Measurements from ENCODE around the gene FCN1.

Gene FCN1

DNA sequence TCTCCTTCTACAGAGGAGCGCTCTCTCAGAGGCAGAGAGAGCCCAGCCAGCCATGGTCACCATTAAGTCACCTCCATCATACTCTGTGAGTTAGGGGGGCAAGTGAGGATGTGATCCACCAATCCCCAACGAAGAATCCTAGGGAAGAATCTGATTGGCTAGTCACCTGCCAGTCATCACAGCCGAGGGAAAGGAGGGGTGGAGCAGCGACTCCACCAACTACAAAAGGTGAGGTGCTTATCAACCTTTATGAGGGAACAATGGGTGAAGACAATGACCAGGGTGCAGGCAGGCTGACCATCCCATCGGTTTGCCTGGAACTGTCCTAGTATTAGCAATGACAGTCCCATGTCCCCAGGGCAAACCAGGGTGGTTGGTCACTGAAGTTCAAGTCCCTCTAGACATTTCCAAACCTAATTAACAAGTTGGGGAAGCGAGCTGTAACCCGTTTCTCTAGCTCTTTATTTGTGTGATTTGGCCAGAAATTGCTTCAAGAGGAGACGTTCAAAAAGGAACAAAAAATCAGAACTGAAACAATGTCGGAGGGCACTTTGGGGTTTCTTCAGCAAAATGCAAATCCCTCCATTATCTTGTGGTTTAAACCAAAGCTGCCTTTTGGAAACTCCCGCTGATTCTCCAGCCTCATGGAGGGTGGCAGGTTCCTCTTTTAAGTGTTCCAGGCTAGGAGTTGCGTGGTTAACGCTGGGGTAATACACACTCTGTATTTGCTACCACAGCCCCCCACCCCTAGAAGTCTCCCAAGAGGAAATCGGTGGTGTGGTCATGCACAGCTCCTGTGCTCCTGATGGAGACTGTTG is 18.8 kb upstream of the FCN1 start:
- DNase-seq, result no peak

DNA sequence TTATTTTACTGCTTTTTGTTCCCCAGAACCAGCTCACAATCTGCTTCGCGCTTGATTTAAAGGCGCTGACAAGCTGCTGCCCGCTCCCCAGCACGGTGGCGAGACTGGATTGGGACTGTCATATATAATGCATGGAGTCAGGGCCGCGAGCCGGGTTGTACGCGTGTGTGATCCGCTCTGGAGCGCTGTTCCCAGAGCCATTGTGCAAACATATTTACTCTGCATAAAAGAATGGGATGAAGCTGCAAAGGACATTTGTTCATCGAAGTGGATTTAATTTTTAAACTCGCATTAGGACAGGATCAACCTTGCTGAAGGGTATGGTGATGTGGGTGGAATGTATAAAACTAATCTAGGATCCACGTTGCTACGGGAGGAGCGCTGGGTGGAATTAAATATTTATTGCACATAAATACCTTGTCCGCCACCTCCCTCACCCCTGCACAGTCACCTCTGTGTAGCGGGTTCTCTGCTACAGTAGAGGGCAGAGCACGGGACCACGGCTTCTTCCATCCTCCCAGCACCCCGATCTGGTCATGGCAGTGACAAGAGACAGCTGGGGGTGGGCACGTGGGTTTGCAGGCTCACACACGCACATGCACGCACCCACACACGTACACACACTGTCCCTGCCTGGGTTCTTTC is 18.1 kb upstream of the FCN1 start:
- DNase-seq, result no peak

DNA sequence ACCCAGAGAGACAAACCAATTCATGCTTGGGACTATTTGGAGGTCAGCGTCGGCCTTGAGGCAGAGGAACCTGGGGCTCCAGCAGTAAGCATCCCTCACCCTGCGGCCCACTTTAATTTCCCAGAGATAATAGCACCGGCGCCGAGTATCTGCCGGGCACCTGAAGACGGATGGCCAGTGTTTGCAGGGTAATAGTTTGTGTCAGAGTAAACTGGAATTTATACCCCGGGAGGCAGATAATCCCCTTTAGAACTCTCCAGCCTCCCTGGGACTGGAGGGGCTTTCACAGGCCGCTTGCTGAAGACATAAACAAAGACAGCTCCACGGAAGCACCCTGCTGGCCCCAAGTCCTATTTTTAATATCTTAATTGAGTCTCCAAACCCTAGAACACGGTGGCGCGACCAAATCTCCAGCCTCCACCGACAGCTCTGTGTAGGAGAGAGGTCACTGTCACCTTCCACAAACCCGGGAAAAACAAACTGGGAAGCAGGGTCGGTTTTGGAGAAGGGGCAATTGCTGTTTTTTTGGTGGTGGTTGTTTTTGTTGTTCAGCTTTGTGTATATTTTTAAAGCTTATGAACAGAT is 17.4 kb upstream of the FCN1 start:
- DNase-seq, result no peak

DNA sequence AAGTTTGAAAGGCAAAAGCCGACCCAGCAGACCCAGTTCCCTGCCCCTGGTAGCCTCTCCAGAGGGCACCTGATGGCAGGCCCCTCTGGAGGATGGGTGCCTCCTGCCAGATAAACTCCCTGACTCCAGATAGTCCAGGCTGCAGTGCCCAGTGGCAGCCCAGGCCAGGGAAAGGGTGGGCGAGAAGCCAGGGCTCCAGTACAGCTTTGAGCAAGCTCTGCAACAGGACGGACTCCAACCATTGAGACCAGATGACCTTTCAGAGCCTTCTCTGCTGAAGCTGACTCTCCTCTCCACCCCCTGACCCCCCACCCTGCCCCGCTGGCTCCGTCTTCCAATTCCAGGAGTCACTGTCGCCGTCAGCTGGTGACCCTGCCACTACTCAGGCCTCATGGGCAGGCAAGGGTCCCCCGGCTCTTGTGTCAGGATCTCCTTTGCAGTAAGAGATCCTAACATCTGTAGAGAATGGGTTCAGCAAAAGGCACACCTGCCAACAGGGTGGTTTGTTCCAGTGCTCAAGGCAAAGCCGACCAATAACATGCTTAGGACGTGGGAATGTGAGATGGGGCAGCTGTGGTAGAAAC is 15.5 kb upstream of the FCN1 start:
- DNase-seq, result no peak

DNA sequence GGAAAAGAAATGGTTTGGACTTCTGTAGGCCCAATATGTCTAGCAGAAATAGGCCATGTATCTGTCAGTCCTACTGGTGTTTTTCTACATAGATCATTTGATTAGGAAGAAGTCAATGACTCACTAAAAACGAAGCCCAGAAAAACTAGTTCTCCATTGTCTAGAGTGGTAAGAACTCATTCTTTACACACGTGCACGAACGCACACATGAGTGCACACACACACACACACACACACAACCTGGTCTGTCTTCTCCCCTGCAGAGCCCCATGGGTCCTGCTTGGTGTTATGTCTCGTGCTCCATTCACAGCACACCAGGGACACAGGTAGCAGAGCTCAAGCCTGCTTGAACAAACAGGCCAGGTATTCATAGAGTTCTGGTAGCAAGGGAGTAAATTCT is 14.9 kb upstream of the FCN1 start:
- DNase-seq, result no peak

DNA sequence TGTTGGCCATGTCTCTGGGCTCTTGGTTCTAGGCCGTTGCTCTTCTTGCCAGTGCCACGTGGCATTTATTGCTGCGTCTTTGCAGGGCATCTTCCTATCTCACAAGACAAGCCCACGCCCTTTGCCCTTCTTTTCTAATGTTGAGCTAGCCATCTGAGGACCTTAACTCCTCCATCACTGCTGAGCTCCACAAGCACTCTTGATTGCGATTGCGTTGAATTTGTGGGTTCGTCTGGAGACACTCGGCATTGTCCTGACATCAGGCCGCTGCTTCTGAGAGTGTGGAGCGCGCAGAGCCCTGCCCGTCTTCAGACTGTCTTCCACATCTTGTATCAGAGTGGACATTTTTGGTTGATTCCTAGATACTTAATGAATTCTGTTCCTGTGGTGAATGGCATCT is 14.5 kb upstream of the FCN1 start:
- DNase-seq, result no peak

DNA sequence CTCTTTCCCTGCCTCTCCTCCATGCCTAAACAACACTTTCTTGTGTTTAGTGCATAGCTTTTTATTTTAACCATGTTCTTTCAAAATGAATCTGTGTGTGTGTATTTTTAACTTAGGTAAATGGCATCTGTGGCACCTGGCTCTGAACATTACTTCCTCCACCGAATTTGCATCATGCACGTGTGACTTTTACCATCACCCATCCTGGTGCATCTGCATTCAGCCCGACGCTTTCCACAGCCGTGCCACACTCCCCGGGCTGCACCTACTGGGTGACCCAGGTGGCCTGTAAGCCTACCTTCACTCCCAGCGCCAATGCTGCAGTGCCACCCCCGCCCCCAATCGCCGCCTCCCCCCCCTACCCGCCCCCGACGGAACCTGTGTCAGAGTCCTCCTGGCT is 12.7 kb upstream of the FCN1 start:
- no peak for DNase-seq

DNA sequence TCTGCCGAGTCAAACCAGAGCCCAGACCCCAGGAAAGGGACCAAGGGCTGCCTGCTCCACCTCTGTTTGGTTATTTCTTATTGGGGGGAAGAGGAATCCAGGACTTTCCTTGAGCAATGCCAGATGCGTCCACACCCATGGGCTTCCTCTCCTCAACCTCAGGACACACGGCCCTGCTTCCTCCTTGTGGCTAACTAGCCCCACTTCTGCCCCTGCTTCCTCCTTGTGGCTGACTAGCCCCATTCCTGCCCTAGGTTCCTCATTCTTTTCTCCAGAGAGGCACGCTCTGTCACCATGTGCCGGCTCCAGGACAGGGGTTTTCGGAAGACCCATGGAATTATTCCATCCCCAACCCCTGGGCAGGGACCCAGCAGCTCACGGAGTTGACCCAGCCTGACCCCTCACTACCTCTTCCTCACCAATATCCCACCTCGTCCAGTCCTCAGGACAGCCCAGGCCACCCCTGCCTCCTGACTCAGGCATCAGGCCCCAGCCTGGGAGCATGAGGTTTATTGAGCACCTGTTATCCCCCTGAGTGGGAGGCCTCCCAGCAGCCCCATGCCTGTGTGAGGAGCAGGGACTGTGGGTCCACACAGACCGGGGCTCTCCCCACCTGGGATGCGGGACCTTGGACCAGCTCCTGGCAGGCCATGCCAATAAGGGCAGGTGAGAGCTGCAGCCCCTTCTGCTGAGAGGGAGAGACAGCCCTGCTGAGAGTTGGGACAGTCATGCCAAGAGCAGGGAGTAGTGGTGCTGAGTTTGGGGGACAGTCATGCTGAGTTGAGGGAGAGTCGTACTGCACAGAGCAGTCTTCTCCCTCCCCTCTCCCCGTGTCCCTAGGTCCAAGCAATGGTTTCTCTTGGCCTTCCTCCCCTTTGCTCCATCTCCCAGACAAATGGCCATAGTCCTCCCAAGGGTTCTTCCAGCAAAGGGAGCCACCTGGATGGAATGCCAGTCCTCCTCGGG is 11.8 kb upstream of the FCN1 start:
- no peak for DNase-seq

DNA sequence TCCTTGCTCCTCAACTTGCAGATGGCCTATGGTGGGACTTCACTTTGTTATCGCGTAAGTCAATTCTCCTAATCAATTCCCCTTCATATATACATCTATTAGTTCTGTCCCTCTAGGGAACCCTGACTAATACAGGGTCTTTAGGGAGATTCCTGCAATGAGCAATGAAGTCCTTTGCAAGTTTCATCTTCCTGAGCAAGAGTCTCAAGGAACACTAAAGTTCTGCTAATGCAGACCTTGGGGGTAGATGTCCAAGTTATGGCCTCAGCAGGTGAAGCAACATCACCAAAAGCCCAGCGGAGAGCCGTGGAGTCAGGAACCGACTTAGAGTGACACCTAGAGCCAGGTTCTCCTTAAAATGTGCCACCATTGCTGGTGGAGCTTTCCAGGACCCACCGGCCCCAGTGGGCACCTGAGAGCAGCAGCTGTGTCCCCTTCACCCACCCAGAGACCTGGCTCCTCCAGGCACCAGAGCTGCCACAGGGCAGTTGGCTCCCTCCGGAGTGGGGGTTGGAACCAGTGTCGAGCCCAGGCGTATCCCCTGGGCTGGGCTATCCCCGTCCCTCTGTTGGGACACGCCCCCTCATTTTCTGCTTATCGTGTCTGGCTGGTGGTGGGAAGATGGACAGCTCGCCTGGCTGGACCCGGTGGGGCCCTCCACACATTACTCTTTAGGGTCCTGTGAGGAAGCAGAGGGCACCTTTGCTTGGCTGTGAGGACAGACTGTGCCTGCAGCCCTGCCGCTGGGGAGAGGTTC is 10.9 kb upstream of the FCN1 start:
- DNase-seq, result no peak

DNA sequence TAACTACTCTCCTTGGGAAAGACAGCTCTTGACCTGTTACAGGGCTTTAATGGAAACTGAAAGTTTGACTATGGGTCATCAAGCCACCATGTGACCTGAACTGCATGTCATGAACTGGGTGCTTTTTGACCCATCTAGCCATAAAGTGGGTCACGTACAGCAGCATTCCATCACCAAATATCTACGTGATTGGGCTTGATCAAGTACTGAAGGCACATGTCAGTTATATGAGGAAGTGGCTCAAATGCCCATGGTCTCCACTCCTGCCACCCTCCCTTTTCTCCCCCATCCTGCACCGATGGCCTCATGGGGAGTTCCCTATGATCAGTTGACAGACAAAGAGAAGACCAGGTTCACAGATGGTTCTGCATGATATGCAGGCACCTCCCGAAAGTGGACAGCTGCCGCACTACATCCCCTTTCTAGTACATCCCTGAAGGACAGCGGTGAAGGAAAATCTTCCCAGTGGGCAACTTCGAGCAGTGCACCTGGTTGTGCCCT is 7.3 kb upstream of the FCN1 start:
- DNase-seq, result no peak

DNA sequence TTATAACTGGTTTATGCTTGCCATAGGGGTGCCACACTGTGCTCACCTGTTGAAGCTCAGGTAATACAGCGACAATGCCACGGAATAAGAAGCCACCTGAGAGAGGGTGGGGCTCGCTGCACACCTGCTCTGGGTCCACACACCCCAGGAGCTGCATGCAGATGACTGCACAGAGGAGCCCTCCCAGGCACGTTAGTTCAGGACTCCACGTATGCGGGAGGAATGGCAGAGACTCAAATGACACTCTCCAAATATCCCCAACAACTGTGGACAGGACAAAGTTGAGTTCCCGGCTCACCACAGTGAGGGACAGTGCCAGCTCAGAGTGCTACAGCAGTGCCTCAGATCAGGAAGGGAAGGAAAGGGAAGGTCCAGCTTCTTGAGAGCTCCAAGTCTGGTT is 5.8 kb upstream of the FCN1 start:
- no peak for DNase-seq

DNA sequence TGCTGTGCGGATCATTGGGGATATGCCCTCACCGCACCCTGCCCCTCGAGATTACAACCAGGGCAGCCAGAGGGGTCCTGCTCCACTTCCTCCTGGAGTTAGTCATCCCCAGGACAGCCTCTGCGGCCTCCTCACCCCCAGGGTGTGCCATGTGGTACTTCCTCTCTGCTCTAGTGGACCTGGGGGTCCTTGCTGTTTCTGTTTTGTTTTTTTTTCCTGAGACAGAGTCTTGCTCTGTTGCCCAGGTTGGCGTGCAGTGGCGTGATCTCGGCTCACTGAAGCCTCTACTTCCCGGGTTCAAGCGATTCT is 5.2 kb upstream of the FCN1 start:
- no peak for DNase-seq

DNA sequence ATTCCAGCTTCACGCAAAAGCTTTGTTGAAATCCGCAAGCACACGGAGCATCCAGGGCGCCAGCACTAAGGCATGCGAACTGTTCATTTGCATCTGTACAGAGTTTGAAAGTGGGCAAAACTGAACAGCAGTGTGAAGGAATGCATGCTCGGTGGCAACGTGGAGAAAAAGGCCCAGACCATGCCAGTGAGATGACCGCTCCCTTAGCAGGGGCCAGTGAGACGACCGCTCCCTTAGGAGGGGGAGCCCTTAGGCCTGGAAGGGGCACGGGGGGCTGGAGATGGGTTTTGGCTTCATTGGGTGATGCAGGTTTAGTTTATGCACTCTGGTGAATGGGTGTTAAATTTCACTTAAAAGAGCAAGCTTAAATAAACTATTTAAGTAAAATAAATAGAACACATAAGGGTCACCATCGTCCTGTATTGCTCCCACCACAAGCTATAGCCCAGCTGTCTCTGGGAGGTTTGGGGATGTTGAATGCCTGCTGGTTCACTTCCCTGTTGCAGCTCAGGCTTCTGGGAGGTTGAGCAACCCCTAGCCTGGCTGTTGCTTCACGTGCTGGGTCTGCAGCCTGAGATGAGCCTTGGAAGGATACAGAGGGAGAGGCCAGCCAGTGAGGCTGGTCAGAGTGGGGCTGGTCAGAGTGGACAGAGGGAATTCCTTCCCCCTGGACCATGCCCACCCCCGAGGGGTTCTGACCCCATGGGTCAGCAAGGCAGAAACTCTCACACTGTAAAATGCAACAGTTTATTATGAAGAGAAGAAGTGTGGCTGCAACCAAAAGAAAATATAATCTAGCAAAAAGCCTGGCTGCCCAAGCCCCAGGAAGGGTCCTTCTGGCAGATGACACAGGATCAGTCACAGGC is 4.6 kb upstream of the FCN1 start:
- no peak for DNase-seq

DNA sequence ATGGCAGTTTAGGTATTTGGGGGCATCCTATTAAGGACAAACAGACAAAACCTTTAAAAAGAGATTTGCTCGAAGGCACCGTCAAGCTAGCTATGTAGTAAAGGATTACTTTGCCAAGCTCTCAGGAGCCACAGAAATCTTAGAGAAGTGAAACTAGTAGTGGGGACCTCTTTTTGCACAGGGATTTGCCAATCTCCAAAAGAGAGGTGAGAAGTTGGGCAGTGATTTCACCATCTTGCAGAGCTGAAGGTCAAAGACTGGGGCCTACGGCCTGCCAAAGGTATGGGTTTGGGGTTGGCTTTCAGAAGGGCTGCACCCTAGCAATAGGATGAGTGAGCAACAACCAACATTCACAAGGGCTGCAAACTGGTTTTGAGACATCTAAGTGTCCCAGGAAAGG is 1.6 kb upstream of the FCN1 start:
- DNase-seq, result no peak

DNA sequence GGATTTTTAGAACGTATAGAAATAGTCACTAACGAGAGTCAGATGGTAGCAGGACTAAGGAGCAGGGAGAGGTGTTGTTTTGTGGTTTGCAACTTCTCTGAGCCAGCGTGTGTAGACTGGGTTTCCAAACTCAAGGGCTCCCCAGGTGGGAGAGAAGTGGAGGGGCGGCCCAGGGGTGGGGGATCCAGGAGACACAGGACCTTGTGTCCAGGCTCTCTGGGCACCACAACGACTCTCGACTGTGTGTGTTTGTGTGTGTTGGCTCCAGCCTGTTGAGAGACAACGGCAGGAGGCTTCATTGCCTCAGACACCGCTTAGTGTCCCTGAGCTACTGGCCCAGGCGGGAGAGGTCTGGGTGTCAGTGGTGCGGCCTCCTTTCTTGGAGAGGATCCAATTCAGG is 934 bp upstream of the FCN1 start:
- DNase-seq, result no peak

DNA sequence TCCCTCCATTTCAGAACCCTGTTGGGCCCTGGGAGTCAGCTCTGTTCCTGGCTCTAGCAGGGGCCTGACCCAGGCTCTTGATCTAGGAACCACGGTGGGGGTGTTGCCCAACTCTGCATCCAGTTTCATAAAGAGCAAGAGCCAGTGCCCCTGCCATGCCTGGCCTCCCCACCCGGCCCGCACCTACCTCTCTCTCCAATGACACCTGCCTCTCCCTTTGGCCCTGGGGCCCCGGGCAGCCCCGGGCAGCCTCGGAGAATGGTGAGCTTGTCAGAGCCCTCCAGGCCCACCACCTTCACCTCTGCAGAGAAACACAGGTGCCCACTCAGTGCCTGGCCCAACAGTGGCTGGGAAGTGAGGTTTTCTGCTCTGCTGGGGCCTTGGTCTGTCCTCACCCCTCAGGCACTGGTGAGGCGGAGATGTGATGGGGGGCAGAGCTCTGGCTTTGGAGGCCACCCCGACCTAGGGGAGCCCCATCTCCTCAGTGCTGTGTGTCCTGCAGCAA is 1.5 kb downstream of the FCN1 start:
- no peak for DNase-seq

DNA sequence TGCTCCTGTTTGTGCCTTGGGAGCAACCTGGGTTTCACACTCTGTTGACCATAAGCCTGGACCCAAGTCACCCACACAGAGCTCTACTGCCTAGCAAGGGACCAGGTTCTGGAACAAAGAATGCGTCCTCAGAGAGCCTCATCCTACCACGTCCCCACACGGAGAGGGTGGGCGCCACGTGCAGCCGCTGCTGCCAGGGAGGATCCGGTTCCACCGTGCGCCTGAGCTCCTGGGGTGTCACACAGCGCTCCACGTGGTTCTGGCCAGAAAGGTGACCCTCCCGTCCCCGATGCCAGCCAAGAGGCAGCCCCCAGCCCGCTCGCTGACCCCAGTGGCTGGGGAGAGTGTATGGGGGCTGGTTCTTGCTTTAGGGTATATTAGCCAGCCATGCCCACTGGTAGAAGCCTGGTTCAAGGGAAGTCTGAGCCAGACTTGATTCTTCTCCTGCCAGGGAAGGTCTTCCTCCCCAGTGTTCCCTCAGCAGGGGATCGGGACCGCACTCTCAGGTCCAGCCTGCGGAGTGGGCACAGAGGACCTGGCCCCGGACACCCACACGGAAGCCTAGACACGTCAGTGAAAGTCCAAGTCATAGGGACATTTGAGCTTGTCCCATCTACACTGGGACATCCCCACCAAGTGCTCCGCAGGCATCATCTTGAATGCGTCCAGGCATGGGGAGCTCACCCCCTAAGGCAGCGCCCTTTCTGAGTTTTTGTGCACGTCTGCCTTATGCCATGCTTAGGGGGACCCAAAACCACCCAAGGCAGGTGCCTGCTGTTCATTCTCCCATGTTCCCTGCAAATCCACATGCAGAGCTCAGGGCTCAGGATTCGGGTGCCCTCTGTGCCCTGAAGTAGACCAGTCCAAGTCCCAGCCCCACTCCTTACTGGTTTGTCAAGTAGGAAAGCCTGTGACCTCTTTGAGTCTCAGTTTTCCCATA is 2.4 kb downstream of the FCN1 start:
- DNase-seq, result no peak

DNA sequence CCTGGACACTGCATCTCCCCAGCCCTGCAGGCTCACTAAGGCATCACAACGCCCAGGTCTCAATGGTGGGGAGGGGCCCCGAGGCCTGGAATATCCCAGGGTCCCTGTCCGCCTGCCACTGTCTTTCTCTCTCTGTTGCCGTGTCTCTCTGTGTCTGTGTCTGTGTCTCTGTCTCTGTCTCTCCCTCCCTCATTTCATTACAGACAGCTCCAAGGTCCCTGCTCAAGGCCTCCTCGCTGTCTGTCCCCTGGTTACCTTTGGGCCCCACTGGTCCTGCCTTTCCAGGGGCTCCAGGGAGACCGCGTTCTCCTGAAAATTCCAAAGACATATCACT is 3.2 kb downstream of the FCN1 start:
- DNase-seq, result no peak

DNA sequence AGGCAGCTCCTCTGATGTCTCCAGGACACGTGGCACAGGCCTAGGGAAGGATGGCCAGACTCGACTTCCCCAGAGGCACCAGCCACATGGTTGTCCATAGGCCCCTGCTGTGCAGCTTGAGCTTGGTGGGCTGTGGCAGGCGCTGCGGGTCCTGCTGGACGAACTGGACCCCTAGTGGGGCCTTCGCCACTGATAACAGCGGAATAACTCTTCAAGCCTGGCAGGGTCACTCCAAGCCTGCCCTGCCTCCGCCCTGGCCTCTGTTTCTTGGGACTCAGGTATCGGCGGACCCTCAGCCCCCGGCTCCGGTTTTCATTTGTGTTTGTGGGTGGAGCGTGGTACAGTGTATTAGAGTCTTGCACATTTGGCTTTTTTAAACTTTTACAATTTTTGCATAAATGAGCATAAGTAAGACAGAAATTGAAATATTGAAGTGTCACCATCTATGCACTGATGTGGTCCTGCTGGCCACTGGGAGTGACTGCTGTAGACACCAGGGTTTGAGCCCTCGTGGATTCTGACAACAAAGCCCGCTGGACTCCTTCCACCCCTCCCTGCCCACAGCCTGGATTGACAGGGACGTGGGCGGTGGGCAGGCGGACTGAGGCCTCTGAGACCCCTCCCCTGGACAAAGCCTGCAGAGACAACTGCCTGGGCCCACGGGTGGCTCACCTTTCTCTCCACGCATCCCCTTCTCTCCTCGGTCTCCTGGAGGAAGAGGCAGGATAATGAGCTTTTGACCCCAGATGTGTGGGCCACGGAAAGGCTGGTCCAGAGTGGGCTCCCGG is 3.8 kb downstream of the FCN1 start:
- no peak for DNase-seq
